CD4-positive, alpha-beta T cell treated with Interleukin-17A for 4 hours (primary cell): ENCODE results near the gene KCNQ1.
"Not testable (repeated sequence)": the region's sequence is repeated elsewhere in the genome, so short reads cannot be mapped to it uniquely, and the experiment has no call there.

Experiments used
- DNase-seq: peaks from one replicate; pipeline ENCODE4 v3.0.0-alpha.2; 2020; ENCODE audit warnings: mixed read lengths

KCNQ1 gene

DNA sequence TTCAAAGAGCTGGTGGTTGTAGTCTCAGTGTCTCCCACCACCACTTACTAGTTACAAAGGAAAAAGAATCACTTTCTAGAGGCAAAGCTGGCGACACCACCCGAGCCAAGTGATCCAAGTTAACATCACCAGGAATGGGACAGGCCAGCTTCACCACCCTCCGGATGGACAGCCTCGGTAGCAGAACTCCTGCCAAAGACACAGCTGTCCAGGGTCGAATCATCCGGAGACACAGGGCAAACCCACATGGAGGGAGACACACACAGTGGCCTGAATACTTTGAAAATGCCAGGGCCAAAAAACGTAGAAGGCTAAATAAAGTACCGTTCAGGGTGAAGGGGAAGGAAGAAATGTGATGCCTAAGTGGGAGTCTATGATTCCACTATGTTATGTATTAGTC lies 33.1 kb downstream of the KCNQ1 start:
- DNase-seq: no peak

DNA sequence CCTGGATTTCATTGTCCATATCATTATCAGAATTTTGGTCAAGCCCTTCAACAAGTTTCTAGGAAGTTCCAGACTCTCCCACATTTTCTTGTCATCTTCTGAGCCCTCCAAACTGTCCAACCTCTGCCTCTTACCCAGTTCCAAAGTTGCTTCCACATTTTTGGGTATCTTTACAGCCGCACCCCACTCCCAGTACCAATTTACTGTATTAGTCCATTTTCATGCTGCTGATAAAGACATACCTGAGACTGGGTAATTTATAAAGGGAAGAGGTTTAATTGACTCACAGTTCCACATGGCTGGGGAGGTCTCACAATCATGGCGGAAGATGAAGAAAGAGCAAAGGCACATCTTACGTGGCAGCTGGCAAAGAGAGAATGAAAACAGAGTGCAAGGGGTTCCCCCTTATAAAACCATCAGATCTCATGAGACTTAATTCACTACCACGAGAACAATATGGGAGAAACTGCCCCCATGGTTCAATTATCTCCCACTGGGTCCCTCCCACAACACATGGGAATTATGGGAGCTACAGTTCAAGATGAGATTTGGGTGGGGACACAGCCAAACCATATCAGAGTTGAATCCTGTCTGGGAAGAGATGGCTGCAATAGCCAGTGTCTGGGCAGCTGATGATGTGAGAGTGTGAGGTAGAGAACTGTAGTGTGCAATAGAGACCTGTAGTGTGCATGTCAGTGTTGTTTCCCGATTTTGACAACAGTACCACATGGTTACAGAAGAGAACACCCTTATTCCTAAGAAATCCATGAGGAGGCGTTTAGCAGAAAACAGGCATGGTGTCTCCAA lies 35.5 kb downstream of the KCNQ1 start:
- not testable (repeated sequence) for DNase-seq

DNA sequence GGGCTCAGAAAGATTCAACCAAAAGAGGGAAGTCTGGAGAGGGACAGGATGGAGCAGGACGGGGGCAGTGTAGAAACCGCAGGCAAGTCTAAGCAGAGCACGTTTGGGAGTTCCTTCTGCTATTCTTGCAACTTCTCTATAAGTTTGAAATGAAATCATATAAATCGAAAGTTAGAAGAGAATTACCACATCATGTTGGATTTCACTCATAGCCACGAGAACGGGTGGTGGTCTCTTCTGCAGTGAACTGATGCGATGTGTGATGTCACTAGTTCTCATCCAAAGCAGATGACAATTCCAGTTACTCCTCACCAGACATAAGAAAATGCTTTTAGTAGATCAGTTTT lies 36.0 kb downstream of the KCNQ1 start:
- DNase-seq: no peak

DNA sequence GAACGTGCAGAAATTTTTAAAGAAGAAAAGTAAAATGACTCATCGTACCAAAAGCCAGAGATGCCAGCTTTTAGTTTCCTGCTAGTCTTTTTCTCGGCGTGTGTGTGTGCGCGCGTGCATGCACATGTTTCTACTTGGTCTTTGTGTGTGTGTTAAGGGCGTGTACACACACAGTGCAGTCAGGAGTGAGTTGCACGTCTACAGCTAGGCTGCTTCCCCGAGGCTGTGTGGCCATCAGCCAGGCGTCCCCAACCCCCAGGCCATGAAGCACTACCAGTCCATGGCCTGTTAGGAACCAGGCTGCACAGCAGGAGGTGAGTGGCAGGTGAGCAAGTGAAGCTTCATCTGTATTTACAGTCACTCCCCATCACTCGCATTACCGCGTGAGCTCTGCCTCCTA lies 36.4 kb downstream of the KCNQ1 start:
- DNase-seq: peak; percentile 33

DNA sequence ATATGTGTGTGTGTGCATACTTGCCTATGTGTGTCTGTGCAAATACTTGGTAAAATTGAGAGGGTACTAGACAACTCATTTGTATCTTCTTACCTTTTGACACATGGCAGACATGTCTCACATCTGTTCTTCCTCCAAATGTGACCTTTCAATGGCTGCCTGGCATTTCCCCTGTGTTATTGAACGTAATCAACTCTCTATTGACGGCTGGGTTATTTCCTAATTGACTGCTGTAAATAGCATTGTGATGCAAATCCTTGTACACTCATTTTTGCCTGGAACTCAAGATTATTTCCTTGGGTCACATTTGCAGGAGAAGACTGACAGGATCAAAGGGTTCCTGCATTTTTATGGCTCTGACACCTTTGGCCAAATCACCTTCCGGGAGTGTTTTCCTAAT lies 37.4 kb downstream of the KCNQ1 start:
- DNase-seq: no peak

DNA sequence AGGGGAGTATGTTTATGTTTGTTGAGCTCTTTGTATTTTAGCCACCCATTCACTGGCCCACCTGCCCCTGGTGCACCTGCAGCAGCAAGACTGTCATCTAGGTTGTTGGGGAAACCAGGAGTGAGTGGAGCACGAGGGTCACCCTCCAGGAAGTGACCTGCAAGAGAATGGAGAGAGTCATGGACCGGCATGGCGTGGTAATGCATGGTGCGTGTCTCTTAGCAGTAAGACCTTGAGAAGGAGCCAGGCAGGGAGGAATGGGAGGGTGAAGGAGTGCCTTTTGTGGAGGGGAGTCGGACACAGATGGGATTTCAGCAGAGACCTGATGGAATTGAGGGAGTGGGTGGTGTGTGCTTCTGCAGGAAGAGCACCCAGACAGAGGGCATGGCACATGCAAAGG lies 37.9 kb downstream of the KCNQ1 start:
- DNase-seq: no peak

DNA sequence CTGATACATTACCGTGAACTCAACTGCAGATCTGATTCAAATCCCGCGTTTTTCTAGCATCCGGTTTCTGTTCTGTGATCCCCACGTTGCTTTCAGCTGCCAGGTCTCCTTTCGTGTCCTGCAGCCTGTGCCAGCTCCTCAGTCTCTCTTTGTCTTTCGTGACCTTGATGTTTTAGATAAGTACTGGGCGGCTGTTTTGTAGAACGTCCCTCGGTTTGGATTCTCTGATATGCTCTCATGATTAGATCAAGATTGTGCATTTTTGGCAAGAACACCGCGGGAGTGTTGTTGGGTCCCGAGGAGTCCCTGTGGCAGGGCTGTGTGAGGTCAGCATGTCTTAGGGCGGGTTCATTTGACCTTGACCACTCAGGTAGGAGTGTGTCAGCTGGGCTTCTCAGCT lies 38.6 kb downstream of the KCNQ1 start:
- no peak for DNase-seq

DNA sequence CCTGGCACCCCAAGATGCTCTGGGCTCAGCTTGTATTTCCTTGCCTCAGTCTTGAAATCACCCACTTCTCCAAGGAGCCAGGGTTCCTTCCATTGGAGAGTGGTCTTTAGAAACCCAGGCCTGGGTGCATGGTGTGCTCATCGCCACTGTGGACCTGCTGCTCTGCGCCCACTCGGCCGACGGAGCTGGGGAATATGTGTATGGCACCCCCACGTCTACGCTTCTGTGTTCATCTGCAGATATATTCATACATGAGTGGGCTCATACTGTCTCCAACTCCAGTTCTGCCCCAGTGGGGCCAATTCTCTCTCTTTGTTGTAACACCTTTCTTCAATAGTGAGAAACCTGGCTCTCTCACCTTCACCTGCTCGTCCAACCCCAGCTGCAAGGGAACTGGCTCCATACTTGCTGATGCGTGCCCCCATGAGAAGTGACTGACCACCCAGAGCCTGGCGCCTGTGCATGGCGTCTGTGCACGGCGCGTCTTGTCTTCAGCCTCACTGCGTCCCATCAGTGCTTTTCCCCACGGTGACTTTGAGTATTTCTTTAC lies 39.8 kb downstream of the KCNQ1 start:
- DNase-seq: no peak

DNA sequence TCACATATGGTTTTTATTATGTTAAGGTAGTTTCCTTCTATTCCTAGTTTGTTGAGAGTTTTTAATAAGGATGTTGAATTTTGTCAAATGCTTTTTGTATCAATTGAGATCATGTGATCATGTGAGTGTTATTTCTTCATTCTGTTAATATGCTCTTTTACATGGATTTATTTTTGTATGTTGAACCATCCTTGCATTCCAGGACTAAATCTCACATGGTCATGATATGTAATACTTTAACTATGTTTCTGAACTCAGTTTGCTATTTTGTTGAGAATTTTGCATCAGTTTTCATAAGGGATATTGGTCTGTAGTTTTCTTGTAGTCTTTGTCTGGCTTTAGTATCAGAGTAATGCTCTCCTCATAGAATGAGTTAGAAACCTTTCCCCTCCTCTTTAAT lies 43.2 kb downstream of the KCNQ1 start:
- DNase-seq: no peak

DNA sequence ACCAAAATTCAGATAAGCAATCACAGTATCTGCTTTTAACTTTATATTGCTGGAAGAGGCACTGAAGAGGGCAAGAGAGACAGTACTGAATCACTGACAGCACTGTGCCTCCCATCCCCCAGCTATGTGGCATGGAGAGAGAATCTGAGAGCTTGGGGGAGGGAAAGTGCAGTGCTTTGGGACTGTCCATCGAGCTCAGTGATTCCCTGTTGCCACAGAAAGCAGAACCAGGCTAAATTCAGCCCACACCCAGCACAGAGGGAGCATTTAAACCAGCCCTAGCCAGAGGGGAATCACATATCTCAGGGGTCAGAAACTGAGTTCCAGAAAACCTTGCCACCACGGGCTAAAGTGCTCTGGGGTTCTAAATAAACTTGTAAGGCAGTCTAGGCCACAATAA lies 44.3 kb downstream of the KCNQ1 start:
- DNase-seq: no peak

DNA sequence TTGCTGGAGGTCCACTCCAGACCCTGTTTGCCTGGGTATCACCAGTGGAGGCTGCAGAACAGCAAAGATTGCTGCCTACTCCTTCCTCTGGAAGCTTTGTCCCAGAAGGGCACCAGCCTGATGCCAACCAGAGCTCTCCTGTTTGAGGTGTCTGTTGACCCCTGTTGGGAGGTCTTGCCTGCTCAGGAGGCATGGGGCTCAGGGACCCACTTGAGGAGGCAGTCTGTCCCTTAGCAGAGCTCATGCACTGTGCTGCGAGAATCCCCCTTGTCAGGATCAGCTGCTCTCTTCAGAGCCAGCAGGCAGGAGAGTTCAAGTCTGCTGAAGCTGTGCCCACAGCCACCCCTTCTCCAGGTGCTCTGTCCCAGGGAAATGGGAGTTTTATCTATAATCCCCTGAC lies 53.1 kb downstream of the KCNQ1 start:
- not testable (repeated sequence) for DNase-seq

DNA sequence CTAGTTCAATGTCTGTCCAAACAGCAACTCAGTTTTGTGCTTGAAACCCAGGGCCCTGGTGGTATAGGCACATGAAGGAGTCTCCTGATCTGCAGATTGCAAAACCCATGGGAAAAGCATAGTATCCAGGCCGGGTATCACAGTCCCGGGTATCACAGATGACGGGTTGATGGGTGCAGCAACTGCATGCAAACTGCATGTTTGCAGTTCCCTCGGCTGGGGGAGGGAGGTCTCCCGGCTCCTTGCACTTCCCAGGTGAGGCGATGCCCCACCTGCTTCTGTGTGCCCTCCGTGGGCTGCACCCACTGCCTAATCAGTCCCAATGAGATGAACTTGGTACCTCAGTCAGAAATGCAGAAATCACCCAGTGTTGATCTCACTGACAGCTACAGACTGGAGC lies 53.9 kb downstream of the KCNQ1 start:
- no peak for DNase-seq

DNA sequence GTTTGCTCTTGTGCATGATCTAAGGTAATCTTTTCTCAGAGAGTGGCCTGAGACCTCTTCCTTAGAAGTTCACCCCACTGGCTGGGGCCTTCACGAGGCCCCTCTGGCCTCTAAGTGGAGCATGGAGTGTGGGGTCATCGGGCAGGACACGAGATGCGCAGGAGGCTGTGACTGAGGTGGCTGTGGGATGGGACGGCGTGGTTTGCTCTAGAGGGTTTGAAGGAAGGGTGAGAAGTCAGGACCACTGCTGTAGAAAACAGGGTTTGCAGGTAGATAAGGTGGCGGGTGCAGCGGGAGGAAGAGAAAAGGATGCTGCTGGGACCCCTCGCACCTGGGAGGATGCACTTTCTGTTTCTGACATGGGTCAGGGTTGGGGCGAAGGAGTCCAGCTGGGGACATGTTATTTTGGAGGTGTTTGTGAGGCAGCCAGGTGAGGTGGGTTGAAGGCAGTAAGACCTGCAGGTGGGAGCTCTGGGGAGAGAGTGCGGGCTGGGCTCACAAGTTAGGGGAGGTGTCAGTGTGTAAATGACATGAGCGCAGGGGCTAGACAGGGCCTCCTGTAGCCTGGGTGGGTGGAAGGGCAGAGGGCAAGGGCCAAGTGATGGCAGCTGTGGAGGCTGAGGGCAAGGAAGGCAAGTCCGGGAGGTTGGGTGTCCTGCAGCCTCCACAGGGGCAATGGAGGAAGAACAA lies 62.5 kb downstream of the KCNQ1 start:
- DNase-seq: no peak

DNA sequence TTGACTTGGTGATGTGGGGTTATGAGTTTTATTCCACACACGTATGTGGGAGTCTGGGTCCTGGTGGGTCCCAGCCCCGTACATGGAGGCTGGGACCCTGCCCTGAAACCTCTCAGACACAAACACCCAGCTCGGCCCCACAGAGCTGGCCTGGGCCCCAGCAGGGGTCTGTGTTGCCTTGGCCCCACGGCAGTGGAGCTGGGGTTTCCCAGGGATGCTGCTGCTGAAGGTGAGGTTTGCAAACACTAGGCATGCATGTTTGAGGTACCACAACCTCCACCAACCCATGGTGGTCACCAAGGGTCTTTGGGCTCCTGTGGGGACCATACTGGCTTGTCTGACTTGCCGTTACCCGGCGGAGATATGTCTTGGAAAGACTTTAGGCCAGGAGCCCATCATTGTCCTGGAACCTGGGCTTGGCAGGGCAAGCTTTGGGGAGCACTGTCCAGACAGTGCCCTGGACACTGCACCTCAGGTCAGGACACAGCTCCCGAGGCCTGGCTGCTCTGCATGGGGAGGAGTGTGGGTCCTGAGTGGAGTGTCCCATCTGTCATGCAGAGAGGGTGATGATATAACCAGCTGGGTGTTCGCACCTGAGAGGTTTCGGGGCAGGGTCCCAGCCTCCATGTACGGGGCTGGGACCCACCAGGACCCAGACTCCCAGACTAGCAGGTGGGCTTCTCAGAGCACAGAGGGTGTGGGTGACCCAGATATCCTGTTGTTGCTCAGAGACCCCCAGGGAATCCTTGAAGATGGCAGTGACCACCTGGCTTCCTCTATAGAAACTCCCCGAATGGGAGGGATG lies 63.3 kb downstream of the KCNQ1 start:
- DNase-seq: no peak

DNA sequence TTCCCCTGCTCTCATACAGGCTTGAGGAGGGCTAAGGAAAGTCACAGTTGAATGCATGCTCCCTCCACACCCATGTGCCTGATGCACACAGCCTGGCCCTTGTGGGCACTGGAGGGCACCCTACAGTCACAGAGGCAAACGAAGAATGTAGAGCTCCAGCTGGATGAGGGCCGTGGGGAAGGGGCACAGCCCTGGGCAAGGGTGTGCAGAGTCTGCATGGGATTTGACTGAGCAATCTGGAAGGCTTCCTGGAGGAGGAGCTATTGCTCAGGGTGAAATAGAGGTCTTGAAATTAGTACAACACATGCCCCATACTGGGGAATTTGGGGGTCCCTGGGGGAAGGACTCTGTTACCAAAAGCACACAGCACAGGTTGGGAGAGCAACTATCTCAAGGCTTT lies 64.0 kb downstream of the KCNQ1 start:
- DNase-seq: no peak

DNA sequence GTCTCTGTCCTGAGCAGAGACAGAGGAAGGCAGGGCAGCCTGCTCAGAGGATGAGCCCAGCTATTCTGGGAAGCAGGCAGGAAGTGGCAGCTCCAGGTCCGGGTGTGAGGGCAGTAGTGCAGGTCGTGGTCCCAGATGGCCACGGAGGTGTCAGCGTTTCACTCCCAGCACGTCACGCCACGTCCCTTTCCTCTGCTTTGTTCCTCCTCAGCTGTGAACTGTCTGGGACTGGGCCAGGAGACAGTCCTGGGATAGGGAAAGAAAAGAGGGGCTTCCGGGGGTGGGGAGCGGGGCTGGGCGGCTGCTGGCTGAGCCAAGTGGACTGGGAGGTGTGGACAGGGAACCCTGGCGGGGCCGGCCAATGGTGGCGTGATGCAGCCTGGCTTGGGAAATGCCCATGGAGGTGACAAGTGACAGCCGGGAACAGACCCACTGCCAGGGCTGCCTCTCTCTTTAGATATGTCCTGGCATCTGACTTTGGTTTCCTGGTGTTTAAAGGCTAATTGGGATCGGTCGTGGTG lies 64.7 kb downstream of the KCNQ1 start:
- DNase-seq: no peak

DNA sequence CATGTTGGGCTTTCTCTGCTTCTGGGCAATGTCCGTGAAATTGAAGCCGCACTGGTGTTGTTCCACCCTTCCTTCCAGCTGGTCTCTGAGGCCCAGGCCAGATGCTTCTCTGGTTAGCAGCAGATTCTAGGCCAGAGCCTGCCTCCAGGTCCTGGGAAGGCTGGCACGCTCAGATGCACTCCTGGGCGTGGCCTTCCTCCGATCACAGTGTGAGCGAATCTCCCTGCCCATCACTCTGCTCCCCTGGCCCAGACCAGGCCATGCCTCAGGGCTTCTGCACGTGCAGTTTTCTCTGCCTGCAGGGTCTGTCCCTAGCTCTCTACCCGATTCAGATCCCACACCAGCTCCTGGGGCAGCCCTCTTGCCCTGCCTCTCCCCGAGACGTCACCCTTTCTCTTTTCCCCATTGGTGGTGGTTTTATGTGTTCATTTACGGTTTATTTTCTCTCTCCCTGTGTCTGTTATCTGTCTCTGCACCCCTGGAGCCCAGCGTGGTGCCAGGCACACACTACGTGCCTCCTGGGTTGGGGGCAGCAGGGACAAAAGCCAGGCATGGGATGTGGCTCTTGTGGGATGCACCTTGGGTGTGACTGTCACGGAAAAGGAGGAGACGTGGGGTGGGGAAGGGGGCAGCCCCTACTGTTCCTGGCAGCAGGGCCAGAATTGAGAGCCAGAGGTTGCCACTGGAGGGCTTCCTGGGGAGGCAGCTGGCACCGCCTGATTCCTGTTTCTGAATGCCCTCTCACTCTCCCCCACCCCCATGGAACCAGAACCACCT lies 66.0 kb downstream of the KCNQ1 start:
- no peak for DNase-seq

DNA sequence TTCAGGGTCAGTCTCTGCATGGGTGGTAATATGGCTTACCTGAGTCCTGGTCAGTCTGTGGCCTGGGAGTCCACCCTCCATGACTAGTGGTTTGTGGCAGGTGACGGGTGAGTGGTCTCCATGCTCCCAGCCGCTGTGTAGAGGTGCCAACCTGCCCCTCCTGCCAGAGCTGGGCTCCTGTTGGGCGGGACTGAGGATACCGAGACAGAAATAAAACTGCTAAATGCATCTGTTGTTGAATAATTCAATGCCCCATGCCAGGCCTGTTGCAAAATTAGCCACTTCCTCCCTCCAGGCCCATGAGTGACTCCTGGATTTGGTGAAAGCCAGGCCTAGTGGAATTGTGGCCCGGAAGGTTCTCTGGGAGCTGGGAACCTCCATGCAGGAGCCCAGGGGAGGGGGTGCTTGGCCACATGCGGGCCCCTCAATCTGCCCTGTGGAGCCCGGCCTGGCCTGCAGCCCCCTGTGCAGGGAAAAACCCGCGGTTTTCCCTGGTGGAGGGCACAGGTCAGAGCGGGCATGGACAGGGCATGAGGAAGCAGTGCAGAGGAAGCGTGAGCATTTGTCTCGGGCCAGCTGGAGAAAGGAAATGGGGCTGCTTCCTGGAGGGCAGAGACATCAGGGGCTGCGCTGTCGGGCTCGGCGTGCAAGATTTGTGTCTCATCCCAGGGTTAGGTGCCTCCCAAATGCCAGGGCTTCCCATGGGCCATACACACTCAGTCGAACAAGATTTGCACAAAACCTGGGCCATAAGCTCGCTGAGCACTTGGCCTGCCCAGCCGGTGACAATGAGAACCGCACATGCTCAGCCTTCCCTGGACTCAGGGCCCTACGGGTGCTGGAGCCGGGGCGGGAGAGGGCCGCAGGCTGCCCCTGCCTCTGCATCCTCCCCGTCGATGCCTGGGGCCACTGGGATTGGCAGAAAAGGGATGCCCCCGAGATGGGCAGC lies 66.9 kb downstream of the KCNQ1 start:
- DNase-seq: no peak

DNA sequence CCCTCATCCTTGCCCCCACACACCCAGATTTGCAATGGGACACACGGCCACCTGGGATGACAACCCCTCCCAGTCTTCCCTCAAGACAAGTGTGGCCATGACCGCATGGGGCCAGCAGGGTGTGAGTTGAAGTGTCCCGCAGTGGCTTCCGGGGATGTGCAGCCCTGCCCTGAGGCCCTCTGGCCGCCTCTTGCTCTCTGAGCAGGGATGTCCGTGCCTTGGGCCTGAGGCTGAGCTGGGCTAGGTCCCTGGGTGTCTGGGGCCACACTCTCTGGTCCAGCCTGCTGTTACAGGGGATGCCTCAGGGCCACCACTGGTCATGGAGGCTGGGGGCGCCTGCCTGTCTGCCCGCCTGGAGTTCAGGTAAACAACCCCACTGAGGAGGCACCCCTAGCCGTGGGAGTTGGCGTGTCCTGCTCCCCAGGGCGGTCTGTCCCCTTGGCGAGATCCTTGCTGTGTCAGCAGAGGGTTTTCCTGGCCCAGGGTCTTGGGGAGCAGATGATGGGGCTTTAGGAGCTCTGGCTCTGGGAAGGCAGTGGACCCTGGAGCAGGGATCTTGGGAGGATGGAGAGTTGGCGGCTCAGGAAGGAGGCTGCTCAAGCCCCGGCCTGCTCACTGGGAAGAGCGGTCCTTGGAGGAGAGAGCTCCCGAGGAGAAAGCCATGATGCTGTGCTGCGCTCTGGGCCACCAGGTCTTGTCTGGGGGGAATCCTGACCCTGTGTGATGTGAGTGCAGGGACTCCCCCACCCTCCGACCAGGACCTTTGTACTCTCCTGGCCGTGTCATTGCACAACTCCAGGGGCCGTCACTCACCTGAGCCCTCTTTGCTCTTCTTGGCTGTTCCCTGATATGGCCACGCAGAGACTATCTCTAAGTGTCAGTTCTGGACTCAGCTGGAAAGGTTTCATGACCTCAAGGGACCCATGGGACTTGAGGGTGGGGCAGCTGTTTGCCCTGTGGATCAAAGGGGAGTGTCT lies 67.9 kb downstream of the KCNQ1 start:
- no peak for DNase-seq

DNA sequence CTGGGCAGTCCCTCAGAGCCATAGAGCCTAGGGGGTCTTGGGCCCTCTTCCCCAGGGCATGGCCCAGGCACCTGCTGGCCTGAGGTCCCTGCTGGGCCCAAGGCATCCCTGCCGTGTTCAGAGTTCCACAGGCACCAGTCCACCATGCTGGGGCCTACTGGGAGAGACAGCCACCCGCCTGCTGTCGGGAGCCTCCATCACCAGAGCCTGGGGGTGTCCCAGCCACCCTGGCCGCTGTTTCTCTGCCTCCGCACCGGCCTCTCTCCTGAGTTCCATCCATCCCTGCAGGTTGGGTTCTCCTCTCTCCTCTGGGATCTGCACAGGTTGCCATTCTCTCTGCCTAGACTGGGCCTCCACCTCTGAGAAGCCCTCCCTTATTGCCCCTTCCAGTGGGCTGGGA lies 68.6 kb downstream of the KCNQ1 start:
- no peak for DNase-seq
